ENCODE data around the gene GDI1. TPM values are rescaled to one million over a fixed set of nuclear protein-coding genes. Genes with fewer than 3 reads are reported as not detected.
A peak's percentile ranks its signal among the peaks of the same experiment; 100 is the strongest.

The GDI1 gene
- total and polyA plus RNA-seq, 8 donors = 45.7 to 178 (median 66.5) TPM

- Histone ChIP-seq H3K36me3 (peaks cover 9 to 71% (median 57%) of the 10 kb centered on the region in 4 donors), H3K4me1 (peaks cover 9 to 37% (median 19%) of the 10 kb centered on the region in 4 donors), H3K9me3 (no peaks in the 10 kb centered on the region), H3K27me3 (no peaks in the 10 kb centered on the region), H3K4me3 (peak within 1 kb of the TSS; percentile 55 to 66 (median 59)), H3K27ac (peak within 1 kb of the TSS; percentile 80 to 91 (median 89))
- intact Hi-C loops (cut with DNase I; ENCODE audit: low total_unique reads) = no loop called here
- TF ChIP-seq POLR2A (IDR thresholded peaks at IDR 0.05) = no peak
- TF ChIP-seq, protein P1, sequence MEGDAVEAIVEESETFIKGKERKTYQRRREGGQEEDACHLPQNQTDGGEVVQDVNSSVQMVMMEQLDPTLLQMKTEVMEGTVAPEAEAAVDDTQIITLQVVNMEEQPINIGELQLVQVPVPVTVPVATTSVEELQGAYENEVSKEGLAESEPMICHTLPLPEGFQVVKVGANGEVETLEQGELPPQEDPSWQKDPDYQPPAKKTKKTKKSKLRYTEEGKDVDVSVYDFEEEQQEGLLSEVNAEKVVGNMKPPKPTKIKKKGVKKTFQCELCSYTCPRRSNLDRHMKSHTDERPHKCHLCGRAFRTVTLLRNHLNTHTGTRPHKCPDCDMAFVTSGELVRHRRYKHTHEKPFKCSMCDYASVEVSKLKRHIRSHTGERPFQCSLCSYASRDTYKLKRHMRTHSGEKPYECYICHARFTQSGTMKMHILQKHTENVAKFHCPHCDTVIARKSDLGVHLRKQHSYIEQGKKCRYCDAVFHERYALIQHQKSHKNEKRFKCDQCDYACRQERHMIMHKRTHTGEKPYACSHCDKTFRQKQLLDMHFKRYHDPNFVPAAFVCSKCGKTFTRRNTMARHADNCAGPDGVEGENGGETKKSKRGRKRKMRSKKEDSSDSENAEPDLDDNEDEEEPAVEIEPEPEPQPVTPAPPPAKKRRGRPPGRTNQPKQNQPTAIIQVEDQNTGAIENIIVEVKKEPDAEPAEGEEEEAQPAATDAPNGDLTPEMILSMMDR (IDR thresholded peaks at IDR 0.05) = no peak
- TF ChIP-seq POLR2AphosphoS5 (IDR thresholded peaks at IDR 0.05) = no peak
- TF ChIP-seq EP300 (IDR thresholded peaks at IDR 0.05) = no peak
- 1 to 37% (median 18%) methylated on average over 16 to 52 of the region's 94 CpGs; no CpG with 5 or more reads in 1 of the 5 donors for WGBS, 5 donors
- peak; percentile 82 to 92 for DNase-seq
Observed at GRCh38 chrX:154443992-154444754, 7.2 kb downstream of the GDI1 start, which contains the start of gene FAM50A. Gene FAM50A, plus strand, starts transcription at chrX:154444141. Its CDS starts 95 bp downstream, at chrX:154444236.

DNA sequence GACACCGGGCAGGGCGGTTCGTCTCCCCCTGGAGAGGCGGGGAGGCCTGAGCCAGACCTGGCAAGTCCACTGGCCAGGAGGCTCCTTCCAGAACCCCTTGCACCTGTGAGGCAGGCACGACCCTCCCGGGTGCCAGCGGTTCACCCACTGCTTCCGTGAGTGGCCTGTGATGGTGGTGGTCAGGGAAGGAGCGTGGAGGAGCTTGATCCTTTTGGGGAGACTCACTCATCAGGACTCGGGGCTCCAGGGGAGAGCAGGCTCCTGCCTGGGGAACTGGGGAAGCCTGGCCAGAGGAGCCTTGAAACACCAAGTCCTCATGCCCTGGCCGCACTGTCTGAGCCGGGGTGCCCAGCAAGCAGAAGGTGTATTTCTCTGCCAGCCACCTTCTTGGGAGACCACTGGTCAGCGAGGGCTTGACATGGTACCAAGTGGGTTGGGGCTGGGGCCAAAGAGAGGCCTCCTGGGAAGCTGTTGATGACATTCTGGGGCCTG lies 7.8 kb downstream of the GDI1 start:
- H3K9me3 ChIP-seq = no peaks in the 10 kb centered on the region
- intact Hi-C loops (cut with DNase I; ENCODE audit: low total_unique reads) = no loop called here
- H3K4me1 ChIP-seq = peaks cover 9 to 32% (median 19%) of the 10 kb centered on the region in 4 donors
- peak overlapping the region in 4 of 5 donors; percentile 80 to 91 (median 88) for H3K27ac ChIP-seq
- DNase-seq = no peak
- H3K27me3 ChIP-seq = no peaks in the 10 kb centered on the region
- peak overlapping the region; percentile 55 to 66 (median 59) for H3K4me3 ChIP-seq
- WGBS, 5 donors = 39 to 57% (median 46%) methylated on average over 13 of the region's 13 CpGs; no CpG with 5 or more reads in 2 of the 5 donors
- no peak for TF ChIP-seq POLR2A (IDR thresholded peaks at IDR 0.05)
- TF ChIP-seq, protein P1 (IDR thresholded peaks at IDR 0.05) = no peak
- H3K36me3 ChIP-seq = peaks cover 14 to 71% (median 59%) of the 10 kb centered on the region in 4 donors

DNA sequence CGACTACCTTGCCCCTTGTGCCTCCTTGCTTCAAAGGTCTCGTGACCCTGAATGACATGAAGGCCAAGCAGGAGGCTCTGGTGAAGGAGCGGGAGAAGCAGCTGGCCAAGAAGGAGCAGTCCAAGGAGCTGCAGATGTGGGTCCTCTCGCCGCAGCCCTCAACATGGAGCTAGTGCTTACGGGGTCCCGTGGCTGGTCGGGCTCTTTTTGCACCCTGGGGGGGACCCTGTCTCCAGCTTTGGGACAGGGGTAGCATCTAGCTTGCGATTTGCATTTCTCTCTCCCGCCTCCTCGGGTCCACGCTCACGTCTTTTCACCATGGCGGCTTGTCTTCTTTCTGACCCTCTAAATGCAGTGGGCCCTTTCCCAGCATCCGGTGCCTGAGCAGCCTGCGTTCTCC lies 8.8 kb downstream of the GDI1 start:
- DNase-seq = no peak
- H3K9me3 ChIP-seq = no peaks in the 10 kb centered on the region
- 91 to 98% (median 92%) methylated on average over 16 of the region's 16 CpGs; no CpG with 5 or more reads in 1 of the 5 donors for WGBS, 5 donors
- TF ChIP-seq POLR2AphosphoS5 (IDR thresholded peaks at IDR 0.05) (no peak), EP300 (IDR thresholded peaks at IDR 0.05) (no peak), POLR2A (IDR thresholded peaks at IDR 0.05) (no peak)
- TF ChIP-seq, protein P1 (IDR thresholded peaks at IDR 0.05) = no peak
- peaks cover 9 to 25% (median 19%) of the 10 kb centered on the region in 4 donors for H3K4me1 ChIP-seq
- H3K27me3 ChIP-seq = no peaks in the 10 kb centered on the region
- intact Hi-C loops (cut with DNase I; ENCODE audit: low total_unique reads) = no loop called here
- H3K36me3 ChIP-seq = peaks cover 14 to 71% (median 60%) of the 10 kb centered on the region in 4 donors
- no peak overlapping the region for H3K27ac ChIP-seq
- H3K4me3 ChIP-seq = no peak overlapping the region

GRCh38 chrX:154446430-154446829 lies 9.5 kb downstream of the GDI1 start:
- intact Hi-C loops (cut with DNase I; ENCODE audit: low total_unique reads) = no loop called here
- no peak for DNase-seq
- H3K27ac ChIP-seq = no peak overlapping the region
- TF ChIP-seq, protein P1 (IDR thresholded peaks at IDR 0.05) = no peak
- TF ChIP-seq POLR2AphosphoS5 (IDR thresholded peaks at IDR 0.05) = no peak
- no peak for TF ChIP-seq POLR2A (IDR thresholded peaks at IDR 0.05)
- TF ChIP-seq EP300 (IDR thresholded peaks at IDR 0.05) = no peak
- no peak overlapping the region for H3K4me3 ChIP-seq
- H3K9me3 ChIP-seq = no peaks in the 10 kb centered on the region
- H3K27me3 ChIP-seq = no peaks in the 10 kb centered on the region
- 86 to 95% (median 94%) methylated on average over 8 to 12 of the region's 12 CpGs for WGBS, 5 donors
- H3K36me3 ChIP-seq = peaks cover 14 to 69% (median 58%) of the 10 kb centered on the region in 4 donors
- peaks cover 9 to 23% (median 19%) of the 10 kb centered on the region in 4 donors for H3K4me1 ChIP-seq

Data from stomach (tissue), 9 donors.